H1 (cell line): ENCODE measurements around the gene MYO5B. TPM values are rescaled to one million over a fixed set of nuclear protein-coding genes. Genes with fewer than 3 reads are reported as not detected.

Experiments
- CEBPB ChIP-seq: IDR thresholded peaks from 2 replicates; pipeline ENCODE4 v1.6.1; 2012; ENCODE audit warnings: low read depth, low read length
- EGR1 ChIP-seq: IDR thresholded peaks from 2 replicates; pipeline ENCODE4 v1.6.1; 2011; ENCODE audit warnings: low read depth, low read length, borderline replicate concordance
- FOSL1 ChIP-seq: IDR thresholded peaks from 2 replicates; pipeline ENCODE4 v1.6.1; 2011; ENCODE audit warnings: mild to moderate bottlenecking, low read depth, low read length, moderate library complexity; ENCODE audit not compliant: insufficient read depth
- JUND ChIP-seq: IDR thresholded peaks from 2 replicates; pipeline ENCODE4 v1.6.1; 2011; ENCODE audit warnings: mild to moderate bottlenecking, improper control_type of control experiment, low read length
- POLR2A ChIP-seq, 2 experiments: IDR thresholded peaks; 1 replicate in 1 of 2; 2 replicates in 1 of 2; pipeline ENCODE4 v1.6.1; 2011; ENCODE audit warnings: low read depth in 2 of 2, low read length in 2 of 2, mild to moderate bottlenecking in 2 of 2; ENCODE audit errors: control extremely low read depth in 1 of 2
- SRF ChIP-seq: IDR thresholded peaks from 2 replicates; pipeline ENCODE4 v1.6.1; 2011; ENCODE audit warnings: mild to moderate bottlenecking, low read depth, low read length, moderate library complexity
- TEAD4 ChIP-seq: IDR thresholded peaks from 2 replicates; pipeline ENCODE4 v1.6.1; 2012; ENCODE audit warnings: low read depth, low read length, inconsistent platforms, mixed read lengths
- polyA plus RNA-seq, 7 experiments: library from polyadenylated mRNA; depleted of rRNA in 3 of 7; stranded (reverse) in 5 of 7; unstranded in 2 of 7; fragments of >200 nt in 5 of 7; fragments of 200-250 nt in 2 of 7; gene quantifications; 1 replicate in 5 of 7; 2 replicates in 1 of 7; 4 replicates in 1 of 7; pipeline versions ENCODE4 v1.2.1 to v1.2.3, GENCODE V29; 2011 to 2013; ENCODE audit warnings: missing spikeins in 2 of 7, mixed read lengths in 2 of 7
- total RNA-seq: library from RNA; stranded (reverse); fragmentation: NEBNext Ultra II Directional; extraction: Animal tissue kit (Norgen Biotek cat#: 25700); gene quantifications from 2 replicates; pipeline ENCODE4 v1.2.1, GENCODE V29; 2021
- TF ChIP-seq, protein P1 (sequence below): fragments of 300-600 bp; sonication (generic); IDR thresholded peaks from 2 replicates; pipeline ENCODE4 v1.7.1; 2012; ENCODE audit warnings: low read length, moderate library complexity, mild to moderate bottlenecking, inconsistent platforms; ENCODE audit not compliant: insufficient replicate concordance
- TF ChIP-seq, protein P2 (sequence below), 3 experiments: IDR thresholded peaks; 1 replicate in 2 of 3; 2 replicates in 1 of 3; pipeline versions ENCODE4 v1.5.1 to v1.6.1; 2011; ENCODE audit warnings: low read length in 3 of 3, mild to moderate bottlenecking in 3 of 3, inconsistent platforms in 2 of 3, low read depth in 1 of 3, moderate library complexity in 1 of 3; ENCODE audit not compliant: insufficient read depth in 1 of 3; ENCODE audit errors: control extremely low read depth in 1 of 3

The MYO5B gene
- total and polyA plus RNA-seq, 2 of the 8 experiments (the other 6 are each of a cell fraction or from before 2014, with no cell fraction given) = 6.4 to 7.7 TPM

DNA sequence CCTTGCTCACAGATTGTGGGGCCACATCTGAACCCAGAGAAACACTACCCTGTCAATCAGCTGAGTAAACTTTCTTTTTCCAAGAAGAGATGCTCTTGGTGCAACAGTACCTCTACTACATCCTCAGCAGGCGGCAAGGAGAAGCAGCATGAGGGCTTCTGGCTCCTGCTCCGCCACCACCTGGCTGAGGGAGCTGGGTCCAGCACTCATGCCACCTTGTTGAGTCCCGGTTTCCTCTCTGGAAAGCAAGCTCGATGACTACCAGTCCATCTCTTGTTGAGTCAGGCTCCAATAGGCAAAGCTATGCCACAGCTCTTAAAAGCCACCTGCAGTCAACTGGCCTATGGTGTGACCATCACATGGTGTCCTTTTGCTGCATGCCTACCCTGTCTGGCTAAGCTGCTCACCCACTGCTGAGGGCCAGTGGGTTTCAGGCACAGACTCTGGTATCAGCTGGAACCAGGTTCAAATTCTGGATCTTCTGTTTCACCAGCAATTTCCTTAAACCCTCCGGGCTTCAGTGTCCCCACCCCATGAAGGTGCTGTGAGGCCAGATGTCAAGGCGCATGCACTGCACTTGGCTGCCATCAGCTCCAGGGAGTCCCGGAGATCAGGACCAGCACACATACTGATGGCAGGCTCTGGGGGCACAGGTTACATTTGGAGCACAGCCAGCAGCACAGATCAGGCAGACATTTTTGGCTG lies 339.1 kb downstream of the MYO5B start (continued):
- TF ChIP-seq, protein P1, sequence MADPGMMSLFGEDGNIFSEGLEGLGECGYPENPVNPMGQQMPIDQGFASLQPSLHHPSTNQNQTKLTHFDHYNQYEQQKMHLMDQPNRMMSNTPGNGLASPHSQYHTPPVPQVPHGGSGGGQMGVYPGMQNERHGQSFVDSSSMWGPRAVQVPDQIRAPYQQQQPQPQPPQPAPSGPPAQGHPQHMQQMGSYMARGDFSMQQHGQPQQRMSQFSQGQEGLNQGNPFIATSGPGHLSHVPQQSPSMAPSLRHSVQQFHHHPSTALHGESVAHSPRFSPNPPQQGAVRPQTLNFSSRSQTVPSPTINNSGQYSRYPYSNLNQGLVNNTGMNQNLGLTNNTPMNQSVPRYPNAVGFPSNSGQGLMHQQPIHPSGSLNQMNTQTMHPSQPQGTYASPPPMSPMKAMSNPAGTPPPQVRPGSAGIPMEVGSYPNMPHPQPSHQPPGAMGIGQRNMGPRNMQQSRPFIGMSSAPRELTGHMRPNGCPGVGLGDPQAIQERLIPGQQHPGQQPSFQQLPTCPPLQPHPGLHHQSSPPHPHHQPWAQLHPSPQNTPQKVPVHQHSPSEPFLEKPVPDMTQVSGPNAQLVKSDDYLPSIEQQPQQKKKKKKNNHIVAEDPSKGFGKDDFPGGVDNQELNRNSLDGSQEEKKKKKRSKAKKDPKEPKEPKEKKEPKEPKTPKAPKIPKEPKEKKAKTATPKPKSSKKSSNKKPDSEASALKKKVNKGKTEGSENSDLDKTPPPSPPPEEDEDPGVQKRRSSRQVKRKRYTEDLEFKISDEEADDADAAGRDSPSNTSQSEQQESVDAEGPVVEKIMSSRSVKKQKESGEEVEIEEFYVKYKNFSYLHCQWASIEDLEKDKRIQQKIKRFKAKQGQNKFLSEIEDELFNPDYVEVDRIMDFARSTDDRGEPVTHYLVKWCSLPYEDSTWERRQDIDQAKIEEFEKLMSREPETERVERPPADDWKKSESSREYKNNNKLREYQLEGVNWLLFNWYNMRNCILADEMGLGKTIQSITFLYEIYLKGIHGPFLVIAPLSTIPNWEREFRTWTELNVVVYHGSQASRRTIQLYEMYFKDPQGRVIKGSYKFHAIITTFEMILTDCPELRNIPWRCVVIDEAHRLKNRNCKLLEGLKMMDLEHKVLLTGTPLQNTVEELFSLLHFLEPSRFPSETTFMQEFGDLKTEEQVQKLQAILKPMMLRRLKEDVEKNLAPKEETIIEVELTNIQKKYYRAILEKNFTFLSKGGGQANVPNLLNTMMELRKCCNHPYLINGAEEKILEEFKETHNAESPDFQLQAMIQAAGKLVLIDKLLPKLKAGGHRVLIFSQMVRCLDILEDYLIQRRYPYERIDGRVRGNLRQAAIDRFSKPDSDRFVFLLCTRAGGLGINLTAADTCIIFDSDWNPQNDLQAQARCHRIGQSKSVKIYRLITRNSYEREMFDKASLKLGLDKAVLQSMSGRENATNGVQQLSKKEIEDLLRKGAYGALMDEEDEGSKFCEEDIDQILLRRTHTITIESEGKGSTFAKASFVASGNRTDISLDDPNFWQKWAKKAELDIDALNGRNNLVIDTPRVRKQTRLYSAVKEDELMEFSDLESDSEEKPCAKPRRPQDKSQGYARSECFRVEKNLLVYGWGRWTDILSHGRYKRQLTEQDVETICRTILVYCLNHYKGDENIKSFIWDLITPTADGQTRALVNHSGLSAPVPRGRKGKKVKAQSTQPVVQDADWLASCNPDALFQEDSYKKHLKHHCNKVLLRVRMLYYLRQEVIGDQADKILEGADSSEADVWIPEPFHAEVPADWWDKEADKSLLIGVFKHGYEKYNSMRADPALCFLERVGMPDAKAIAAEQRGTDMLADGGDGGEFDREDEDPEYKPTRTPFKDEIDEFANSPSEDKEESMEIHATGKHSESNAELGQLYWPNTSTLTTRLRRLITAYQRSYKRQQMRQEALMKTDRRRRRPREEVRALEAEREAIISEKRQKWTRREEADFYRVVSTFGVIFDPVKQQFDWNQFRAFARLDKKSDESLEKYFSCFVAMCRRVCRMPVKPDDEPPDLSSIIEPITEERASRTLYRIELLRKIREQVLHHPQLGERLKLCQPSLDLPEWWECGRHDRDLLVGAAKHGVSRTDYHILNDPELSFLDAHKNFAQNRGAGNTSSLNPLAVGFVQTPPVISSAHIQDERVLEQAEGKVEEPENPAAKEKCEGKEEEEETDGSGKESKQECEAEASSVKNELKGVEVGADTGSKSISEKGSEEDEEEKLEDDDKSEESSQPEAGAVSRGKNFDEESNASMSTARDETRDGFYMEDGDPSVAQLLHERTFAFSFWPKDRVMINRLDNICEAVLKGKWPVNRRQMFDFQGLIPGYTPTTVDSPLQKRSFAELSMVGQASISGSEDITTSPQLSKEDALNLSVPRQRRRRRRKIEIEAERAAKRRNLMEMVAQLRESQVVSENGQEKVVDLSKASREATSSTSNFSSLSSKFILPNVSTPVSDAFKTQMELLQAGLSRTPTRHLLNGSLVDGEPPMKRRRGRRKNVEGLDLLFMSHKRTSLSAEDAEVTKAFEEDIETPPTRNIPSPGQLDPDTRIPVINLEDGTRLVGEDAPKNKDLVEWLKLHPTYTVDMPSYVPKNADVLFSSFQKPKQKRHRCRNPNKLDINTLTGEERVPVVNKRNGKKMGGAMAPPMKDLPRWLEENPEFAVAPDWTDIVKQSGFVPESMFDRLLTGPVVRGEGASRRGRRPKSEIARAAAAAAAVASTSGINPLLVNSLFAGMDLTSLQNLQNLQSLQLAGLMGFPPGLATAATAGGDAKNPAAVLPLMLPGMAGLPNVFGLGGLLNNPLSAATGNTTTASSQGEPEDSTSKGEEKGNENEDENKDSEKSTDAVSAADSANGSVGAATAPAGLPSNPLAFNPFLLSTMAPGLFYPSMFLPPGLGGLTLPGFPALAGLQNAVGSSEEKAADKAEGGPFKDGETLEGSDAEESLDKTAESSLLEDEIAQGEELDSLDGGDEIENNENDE = no peak
- no peak for TF ChIP-seq FOSL1
- TF ChIP-seq CEBPB = no peak
- TF ChIP-seq POLR2A (IDR thresholded peaks at IDR 0.05; ENCODE audit: control extremely low read depth in 1 of 2, low read depth in 2 of 2, low read length in 2 of 2) = no peak
- no peak for TF ChIP-seq EGR1
- TF ChIP-seq, protein P2, sequence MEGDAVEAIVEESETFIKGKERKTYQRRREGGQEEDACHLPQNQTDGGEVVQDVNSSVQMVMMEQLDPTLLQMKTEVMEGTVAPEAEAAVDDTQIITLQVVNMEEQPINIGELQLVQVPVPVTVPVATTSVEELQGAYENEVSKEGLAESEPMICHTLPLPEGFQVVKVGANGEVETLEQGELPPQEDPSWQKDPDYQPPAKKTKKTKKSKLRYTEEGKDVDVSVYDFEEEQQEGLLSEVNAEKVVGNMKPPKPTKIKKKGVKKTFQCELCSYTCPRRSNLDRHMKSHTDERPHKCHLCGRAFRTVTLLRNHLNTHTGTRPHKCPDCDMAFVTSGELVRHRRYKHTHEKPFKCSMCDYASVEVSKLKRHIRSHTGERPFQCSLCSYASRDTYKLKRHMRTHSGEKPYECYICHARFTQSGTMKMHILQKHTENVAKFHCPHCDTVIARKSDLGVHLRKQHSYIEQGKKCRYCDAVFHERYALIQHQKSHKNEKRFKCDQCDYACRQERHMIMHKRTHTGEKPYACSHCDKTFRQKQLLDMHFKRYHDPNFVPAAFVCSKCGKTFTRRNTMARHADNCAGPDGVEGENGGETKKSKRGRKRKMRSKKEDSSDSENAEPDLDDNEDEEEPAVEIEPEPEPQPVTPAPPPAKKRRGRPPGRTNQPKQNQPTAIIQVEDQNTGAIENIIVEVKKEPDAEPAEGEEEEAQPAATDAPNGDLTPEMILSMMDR (IDR thresholded peaks at IDR 0.05; ENCODE audit: control extremely low read depth in 1 of 3, insufficient read depth in 1 of 3, low read depth in 1 of 3, low read length in 3 of 3) = no peak
- TF ChIP-seq TEAD4 = no peak
- no peak for TF ChIP-seq JUND
- TF ChIP-seq SRF = no peak
